ELF-1 (cell line): ENCODE measurements around the gene UCP3.

Experiments
- DNase-seq: peaks from one replicate; pipeline ENCODE4 v3.0.0-alpha.2; 2016; ENCODE audit warnings: low read depth, low spot score

The UCP3 gene

DNA sequence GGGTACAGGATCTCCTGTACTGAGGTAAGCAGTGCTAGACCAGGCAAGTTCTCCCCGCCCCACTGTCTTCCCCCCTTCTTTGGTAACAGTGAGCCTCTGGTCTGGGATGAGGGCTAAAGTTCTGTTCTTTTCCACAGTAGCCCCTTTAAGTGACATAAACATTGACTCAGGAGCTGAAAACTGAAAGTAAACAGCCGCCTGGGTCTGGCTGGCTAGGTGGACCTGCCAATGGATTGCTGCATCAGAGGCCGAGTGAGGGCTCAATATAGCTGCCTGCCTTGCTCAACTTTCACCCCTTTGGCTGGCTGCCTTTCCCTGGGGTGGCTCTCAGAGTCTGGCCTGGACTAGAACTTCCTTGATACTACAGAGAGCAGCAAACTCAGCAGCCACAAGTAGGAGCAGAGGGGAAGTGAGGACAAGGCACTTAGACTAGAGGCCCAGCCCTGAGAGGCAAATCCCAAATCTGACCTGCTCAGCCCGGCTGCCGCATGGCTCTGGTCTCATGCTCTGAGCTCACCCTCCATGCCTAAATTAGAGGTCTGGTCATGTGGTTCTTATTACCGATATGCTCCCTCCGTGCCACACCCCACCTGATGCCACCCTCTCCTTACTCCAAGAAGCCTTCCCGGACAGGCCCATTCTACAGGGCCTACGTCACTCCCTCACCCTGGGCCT is 9.6 kb upstream of the UCP3 start:
- DNase-seq, result no peak

DNA sequence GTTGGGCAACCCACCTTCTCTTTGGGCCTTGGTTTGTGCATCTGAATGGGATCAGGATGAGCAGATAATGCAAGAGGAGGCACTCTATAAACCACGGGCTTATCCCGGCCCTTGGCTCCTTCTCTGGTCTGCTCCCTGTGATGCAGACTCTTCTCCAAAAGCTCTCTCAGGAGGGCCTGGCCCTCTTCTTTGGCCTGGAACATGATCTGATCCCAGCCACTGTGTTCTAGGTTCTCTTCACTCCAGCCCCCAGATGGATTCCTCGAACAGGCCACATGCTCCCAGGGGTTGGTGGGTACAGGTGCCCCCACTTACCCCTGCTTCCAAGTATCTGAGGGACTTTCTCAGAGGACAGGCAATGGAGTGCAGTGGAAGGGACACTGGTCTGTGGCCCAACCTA is 8.7 kb upstream of the UCP3 start:
- DNase-seq, result no peak

DNA sequence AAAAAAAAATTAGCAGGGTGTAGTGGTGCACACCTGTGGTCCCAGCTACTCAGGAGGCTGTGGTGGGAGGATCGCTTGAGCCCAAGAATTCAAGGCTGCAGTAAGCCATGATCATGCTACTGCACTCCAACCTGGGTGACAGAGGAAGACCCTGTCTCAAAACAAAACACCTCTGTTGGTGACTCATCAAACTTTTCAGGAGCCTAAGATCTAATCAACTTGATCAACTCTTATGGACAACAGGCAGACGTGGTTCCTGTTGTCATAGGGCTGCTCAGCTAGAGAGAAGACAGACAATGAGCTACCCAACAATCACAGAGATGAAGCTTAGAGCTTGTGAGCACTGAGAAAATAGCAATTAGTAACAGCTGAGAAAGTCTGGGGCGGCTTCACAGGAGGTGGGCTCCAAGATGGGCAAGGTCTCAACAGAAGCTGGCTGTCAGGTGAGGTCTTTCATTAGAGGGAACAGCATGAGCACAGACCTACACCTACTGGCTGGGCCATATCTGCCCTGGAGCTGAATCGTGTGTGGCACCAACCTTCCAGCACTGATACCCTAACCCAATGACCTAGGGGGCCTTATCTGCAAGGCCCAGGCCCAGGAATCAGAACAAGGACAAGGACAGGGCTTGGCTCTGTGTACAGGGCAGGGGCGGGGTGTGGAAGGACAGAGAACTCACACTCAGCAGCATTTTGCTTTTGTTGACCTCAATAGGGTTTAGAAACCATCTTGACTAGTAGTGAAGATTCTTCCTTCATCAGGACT is 7.2 kb upstream of the UCP3 start:
- no peak for DNase-seq

DNA sequence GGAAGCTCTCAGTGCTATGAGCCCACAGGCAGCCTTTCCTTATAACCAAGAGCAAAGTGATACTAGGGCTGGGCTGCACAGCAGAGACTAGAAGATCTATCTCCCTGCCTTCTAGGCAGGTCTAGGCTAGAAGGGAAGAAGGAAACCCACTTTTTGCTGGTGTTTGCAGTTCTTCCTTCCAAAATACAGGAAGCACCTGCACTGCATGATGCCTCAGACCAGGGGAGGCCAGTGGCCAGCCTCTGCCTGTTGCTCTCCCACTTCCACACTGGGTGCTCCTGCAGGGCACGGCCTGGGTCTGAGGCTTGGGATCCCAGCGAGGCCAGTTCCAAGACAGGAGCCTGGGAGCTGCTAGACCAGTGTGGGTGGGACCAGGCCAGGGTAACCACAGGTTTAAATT is 6.0 kb upstream of the UCP3 start:
- no peak for DNase-seq

DNA sequence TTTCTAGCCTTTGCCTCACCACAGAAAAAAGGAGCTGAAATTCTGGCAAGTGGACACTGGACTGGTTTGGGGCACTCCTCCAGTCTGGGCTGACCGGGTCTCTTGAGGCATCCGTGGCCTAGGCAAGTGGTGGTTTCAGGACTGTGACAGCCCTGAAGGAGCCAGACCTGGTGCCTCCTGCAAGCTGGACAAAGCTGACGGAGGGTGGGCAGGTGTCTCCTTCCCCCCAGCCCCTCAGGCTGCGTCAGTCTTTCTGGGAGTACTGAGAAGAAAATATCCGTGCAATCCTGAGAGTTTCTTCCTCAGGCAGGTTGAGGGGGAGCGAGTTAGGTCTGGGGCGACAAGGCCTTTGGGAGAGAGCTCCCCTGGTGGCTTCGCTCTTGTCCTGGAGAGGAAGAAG is 4.3 kb upstream of the UCP3 start:
- DNase-seq, result no peak

DNA sequence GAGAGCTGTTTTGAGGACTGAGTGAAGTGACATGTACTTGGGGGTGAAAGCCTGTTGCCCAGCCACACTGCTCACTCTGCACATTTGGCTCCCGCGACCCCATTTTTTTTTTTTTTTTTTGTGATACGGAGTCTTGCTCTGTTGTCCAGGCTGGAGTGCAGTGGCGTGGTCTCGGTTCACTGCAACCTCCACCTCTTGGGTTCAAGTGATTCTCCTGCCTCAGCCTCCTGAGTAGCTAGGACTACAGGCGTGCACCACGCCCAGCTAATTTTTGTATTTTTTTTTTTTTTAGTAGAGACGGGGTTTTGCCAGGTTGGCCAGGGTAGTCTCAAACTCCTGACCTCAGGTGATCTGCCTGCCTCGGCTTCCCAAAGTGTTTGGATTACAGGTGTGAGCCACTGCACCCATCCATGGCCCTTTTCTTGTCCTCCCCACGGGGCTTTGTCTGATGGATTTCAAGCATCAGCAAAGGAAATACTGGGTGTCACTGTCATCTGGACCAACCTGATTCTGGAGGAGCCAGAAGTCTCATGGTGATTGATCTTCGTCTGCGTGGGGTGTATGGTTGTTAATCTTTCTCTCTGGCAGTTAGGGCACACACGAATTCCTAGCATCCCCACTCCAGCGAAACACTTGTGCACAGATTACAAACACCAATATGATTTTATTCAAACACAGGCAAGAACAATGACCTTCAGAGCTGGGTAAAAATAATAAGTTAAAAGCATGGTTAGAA is 3.4 kb upstream of the UCP3 start:
- no peak for DNase-seq

DNA sequence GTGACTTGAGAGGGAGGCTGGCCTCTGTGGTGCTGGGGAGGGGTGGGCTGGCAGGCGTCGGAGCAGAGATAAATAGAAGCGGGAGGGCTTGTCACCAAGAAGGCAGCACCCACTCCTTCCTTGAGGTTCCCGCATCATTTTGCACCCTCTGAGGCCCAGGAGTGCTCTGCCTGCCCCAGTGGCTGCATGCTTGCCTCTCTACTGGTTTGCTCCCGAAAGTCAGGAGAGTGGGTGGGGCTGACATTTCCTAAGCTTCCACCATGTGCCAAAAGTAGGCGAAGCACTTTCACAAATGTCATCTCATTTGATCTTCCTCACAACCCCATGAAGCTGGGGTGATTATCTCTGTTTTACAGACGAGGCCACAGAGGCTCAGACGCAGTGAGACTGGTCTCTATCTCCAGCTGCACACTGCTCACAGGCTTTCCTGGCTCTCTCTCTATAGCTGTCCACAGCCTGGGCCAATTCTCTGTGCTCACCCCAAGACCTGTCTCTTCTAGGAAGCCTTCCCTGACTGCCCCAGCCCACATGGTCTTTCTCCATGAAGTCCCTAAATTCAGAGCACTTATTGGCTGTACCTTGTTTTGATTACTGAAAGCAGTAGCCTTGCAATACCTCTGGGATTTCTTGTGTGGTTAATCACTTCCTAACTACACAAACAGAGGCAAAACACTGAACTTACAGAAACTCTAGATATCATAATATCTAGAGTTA is 2.6 kb upstream of the UCP3 start:
- DNase-seq, result no peak

DNA sequence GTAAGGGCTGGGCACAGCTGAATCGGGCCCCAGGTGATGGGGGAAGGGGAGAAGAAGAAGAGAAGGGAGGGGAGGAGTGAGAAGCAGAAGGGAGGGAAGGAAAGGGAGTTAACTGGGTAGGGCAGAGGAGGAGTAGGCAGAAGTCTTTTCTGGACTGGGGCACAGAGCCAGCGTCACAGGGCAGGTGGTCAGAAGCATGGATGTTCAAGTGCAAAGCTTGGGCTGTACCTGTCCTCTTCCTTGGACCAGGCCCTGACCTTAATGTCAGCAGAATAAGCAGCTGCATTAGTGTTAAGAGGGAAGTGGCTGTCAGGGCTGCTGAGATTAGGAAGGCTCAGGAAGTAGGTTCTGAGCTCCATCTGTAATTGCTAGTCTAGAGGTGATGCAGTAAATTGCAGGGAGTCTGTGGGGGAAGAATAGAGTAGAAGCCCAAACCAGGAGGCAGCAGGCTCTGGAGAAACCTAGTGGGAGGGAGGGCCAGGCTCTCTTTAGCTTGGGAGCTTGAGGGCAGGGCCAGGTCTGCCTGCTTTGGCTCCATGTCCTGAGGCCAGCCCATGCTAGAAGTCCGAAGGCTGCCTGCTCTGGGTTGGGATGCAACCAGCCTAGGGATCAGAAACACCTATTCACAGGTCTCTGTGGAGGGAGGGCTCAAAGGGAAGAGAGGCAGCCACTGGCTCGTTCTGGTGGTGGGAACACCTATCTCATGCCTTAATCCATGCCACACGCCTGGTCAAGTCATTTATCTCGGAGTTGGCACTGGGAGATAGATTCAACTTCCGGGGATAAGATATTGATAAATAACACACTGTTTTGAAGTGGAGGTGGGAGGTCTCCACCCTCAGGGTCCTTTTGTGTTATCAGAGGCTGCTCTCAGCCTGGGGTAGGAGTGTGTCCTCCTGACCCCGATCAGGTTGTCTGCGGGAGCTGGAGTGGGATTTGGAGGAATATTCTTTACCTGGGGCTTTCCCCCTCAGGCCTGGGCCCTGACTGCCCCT is 1.7 kb upstream of the UCP3 start:
- DNase-seq, result peak; percentile 68

DNA sequence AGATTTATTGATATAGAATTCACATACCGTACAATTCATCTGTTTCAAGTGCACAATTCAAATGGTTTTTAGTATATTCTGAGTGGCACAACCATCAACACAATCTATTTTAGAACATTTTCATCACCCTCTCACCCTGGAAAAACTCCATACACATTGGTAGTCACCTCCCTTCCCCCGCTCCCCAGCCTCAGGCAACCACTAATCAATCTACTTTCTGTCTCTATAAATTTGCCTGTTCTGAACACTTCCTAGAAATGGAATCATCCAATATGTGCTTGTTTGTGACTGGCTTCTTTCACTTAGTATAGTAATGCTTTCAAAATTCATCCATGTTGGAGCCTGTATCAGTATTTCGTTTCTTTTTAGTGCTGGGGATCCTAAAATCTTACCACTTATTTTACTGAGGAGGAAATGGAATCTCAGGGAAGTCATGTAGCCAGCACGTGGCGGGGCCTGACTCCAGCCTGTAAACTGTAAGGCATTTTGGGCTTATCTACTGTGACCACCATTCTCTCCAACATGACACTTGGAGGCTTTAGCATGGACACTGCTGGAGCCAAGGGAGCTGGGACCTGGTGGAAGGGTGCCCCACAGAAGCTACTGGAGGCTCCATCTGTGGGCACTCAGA is 905 bp upstream of the UCP3 start:
- no peak for DNase-seq

DNA sequence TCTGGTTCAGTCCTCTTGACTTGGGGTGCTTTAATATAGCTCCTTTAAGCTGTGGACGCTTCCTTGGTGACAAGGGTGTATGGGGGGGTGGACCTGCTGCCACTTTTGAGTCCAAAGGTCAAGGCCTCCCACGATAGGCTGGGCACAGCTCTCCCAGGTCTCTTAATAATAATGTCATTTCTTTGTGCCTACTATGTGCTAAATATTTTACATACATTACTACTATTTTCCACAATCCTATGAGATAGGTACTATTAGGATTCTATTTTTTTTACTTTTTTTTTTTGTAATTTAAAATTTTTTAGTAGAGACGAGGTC is 304 bp upstream of the UCP3 start:
- no peak for DNase-seq

DNA sequence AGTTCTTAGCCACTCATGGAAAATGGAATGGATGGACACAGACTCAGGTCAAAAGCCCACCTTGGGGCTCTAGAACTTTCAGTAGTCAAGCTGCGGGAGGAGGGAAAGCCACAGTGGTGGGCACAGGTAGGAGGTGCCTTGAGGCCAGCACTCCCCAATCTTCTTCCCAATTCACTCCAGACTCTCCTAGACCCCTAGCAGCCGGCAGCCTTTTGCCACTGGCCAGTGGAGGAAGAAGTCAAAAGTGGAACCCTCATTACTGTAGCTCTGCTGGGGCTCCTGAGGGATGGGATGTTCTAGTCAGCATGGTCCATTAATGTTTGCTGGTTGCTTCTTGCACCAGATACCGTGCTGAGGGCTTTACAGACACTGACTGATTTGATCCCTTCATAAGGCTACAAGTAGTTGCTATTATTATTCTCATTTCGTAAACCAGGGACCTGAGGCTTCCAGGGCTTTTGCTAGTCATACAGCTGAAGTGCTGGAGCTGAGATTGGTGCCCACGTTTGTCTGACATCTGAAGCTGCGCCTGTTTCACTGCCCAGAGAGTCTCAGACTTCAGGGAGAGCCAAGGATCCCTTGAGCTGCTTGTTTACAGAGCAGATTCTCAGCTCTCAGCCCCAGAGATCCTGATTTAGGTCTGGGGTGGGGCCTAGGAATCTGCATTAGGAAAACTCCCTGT is 1.1 kb downstream of the UCP3 start:
- no peak for DNase-seq

DNA sequence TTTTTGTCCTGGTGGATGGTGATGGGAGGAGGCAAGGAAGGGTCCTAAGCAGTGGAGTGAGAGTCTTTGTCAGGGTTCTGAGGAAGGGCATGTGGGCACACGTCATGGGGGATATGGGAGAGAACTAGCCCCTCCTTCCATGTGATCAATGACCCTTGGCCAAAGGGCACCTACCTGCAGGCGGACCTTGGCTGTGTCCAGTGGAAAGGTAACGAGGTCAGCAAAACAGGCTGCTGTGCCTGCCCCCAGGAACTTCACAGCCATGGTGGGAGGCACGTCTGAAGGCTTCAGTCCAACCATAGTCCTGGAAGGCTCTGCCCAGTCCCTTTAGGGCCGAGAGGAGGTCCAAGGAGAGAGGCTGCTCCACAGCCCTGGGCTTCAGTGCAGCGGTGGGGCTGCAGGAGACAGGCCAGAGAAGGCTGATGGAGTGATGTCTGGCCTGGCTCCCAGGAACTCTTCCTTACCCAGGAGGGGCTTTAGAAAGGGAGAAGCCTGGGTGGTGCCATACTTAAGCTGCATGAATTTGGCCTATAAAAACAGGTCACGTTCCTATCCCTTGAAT is 2.1 kb downstream of the UCP3 start:
- no peak for DNase-seq

DNA sequence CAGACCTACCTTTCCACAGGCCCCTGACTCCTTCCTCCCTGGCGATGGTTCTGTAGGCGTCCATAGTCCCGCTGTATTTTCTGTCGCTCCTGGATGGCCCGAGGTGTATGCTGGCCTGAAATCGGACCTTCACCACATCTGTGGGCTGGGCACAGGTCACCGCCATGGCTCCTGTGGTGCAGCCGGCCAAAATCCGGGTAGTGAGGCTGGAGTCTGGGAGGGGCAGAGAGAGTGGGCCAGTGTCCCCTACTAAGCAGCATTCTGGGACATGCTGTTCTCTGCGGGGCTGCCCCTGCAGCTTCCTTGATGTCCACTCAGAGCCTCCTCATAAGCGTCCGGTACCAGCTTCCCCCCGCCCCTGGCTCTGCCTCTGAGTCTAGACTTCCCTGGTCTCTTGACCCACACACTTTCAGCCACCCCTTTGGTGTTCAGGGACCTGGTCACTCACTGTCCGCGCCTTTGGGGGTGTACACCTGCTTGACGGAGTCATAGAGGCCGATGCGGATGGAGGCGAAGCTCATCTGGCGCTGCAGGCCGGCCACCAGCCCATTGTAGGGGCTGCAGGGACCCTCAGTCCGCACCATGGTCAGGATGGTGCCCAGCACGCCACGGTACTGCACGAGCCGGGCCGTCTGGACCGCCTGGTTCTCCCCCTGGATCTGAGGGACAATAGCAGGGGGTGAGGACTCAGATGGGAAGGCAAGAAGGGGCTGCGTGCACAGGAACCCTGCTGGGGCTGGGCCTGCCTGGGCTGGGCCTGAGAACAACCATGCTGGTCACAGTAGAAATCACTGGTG is 3.0 kb downstream of the UCP3 start:
- DNase-seq, result no peak

DNA sequence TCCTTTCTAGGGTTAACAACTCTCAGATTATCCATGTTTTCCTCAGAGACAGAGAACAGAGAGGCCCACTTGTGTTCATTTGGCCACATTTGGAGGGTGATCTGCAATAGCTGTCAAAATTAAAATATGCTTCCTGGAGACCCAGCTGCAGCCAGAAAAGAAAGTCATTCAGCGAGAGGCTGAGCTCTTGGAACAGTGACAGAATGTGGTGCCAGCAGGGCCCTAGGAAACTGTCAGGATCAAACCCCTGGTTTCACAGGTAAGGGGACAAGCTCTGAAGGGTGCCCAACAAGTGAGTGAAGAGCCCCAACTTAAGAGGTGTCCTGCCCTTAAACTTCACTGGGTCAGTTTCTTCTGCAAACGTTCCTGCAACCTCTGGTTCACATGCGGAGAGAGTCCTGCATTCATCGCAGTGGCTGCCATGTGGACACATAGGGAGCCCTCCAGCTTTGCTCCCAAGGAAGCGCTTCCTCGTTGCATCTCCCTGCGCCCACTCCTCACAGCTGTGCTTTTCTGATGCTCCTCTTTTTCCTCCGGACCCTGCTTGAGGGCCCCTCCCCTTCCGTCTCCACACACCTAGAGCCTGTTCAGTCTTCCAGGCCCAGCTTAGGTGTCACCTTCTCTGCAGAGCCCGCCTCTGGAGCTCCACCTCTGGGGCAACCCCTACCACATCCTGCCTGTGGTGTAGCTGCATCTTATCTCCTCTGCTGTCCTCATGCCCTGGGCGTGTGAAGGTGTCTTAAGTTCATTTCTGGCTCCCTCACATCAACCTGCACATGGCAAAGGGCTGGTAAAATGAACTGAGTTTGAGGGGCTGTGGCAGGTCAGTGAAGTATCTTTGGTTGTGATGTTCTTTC is 3.9 kb downstream of the UCP3 start:
- no peak for DNase-seq

DNA sequence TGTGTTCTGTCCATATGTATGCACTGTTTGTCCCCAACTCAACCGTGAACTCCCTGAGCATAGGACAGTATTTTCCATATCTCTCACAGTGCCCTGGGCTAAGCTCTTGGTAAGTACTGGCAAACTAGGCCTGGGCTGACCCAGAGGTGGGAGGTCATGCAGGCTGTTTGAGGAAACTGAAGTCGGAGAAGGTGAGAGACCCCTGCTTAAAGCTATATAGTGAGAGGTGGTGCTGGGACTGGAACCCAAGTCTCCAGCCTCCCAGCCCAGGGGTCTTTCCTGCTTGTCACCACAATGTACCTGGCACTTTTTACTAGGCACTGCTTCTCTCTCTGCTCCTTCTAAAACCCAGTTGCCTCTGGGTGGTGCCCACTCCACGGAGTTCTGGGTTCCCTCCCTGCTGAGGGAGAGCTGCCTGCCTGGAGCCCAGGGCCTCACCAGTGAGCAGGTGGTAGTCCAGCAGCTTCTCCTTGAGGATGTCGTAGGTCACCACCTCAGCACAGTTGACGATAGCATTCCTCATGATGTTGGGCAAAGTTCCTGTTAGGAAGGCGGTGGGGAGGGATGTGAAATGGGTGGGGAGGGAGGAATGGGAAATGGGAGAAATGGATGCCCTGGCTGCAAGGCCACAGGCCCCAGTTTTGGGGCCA is 4.7 kb downstream of the UCP3 start:
- DNase-seq, result no peak

DNA sequence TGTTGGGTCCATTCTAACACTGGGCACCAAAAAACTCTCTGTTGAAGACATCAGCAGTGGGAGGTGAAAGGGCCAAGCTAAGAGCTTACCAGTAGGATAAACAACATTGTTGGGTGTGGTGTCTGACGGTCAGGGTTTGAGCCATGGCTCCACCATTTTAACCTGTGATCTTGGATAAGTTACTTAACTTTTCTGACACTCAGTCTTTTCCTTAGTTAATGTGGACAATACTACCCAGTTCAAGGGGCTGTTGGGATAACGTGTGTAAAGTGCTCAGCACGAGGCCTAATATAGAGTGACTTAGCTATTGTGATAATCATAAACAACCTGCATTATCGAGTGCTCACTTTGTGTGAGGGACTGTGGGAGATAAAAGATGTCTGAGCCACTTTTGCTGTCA is 6.1 kb downstream of the UCP3 start:
- no peak for DNase-seq

DNA sequence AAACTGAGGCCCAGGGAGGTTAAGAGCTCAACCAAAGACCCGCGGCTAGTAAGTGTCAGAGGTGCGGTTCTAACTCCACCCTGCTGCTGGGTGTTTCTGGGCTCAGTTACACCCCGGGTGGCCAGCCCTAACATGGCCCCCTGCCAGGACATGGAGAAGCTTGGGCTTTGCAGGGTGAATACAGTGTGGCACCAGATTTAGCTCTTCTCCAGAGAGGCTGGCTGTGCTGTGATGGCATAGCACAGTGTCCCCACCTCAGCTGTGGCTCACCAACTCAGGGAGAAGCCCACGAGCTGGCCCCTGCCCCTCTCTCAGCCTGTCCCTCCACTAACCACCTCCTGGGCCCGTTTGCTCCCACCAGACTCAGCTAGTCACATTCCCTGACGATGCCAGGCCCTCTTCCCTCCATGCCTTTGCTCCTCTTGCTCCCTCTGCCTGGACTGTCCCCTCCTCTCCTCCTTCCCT is 7.0 kb downstream of the UCP3 start:
- DNase-seq, result no peak
